Muscle layer of duodenum (tissue), 2 donors: ENCODE data around the gene RCCD1.
"Not testable (repeated sequence)": the region's sequence is repeated elsewhere in the genome, so short reads cannot be mapped to it uniquely, and the experiment has no call there.

Experiments
- H3K27ac ChIP-seq: one replicate; pipeline ENCODE4 v1.7.0; 2013; ENCODE audit warnings: mild to moderate bottlenecking, low read length
- H3K27me3 ChIP-seq: one replicate; pipeline ENCODE4 v1.7.0; 2013; ENCODE audit warnings: low read depth, mild to moderate bottlenecking, control low read depth, low read length
- H3K36me3 ChIP-seq, 2 donors: one replicate each; pipeline ENCODE4 v1.7.0; 2013; ENCODE audit warnings: low read length in 2 of 2, control low read depth in 1 of 2, mild to moderate bottlenecking in 1 of 2; ENCODE audit not compliant: insufficient read depth in 2 of 2, control insufficient read depth in 1 of 2
- H3K4me1 ChIP-seq, 2 donors: one replicate each; pipeline ENCODE4 v1.7.0; 2013; ENCODE audit warnings: low read length in 2 of 2, mild to moderate bottlenecking in 2 of 2, control low read depth in 1 of 2, moderate library complexity in 1 of 2; ENCODE audit not compliant: insufficient read depth in 2 of 2, control insufficient read depth in 1 of 2
- H3K4me3 ChIP-seq, 2 donors: one replicate each; pipeline ENCODE4 v1.7.0; 2013; ENCODE audit warnings: low read length in 2 of 2, low read depth in 1 of 2, mild to moderate bottlenecking in 1 of 2
- H3K9me3 ChIP-seq, 2 donors: one replicate each; pipeline ENCODE4 v1.7.0; 2013; ENCODE audit warnings: low read length in 2 of 2, control low read depth in 1 of 2, mild to moderate bottlenecking in 1 of 2; ENCODE audit not compliant: control insufficient read depth in 1 of 2
- donor health status: healthy.

Gene RCCD1

GRCh38 chr15:90954712-90955623, at the start of gene RCCD1:
Gene RCCD1 (plus strand): TSS chr15:90954884. CDS start chr15:90956735, 1,851 bp downstream.
- peaks cover 27 to 40% of the 10 kb centered on the region in 2 donors for H3K36me3 ChIP-seq
- H3K9me3 ChIP-seq: no peaks in the 10 kb centered on the region
- peak within 1 kb of the TSS; percentile 81 to 88 for H3K4me3 ChIP-seq
- peaks cover 7 to 26% of the 10 kb centered on the region in 2 donors for H3K4me1 ChIP-seq
- H3K27me3 ChIP-seq: no peaks in the 10 kb centered on the region
- H3K27ac ChIP-seq: peak within 1 kb of the TSS; percentile 94

GRCh38 chr15:90905306-90906180, 49.1 kb upstream of the RCCD1 start:
- Histone ChIP-seq H3K27ac (no peak overlapping the region), H3K27me3 (no peaks in the 10 kb centered on the region), H3K4me3 (no peak overlapping the region), H3K9me3 (no peaks in the 10 kb centered on the region), H3K4me1 (peaks cover 11 to 14% of the 10 kb centered on the region in 2 donors), H3K36me3 (peaks cover 34 to 52% of the 10 kb centered on the region in 2 donors)

GRCh38 chr15:90906181-90906849, 48.4 kb upstream of the RCCD1 start:
- Histone ChIP-seq H3K27ac (no peak overlapping the region), H3K9me3 (no peaks in the 10 kb centered on the region), H3K36me3 (peaks cover 41 to 60% of the 10 kb centered on the region in 2 donors), H3K27me3 (no peaks in the 10 kb centered on the region), H3K4me1 (peaks cover 11 to 14% of the 10 kb centered on the region in 2 donors), H3K4me3 (no peak overlapping the region)

- Histone ChIP-seq H3K4me3 (no peak overlapping the region), H3K4me1 (peaks cover 8 to 11% of the 10 kb centered on the region in 2 donors), H3K9me3 (no peaks in the 10 kb centered on the region), H3K36me3 (peaks cover 49 to 69% of the 10 kb centered on the region in 2 donors), H3K27ac (no peak overlapping the region), H3K27me3 (no peaks in the 10 kb centered on the region)
Observed at GRCh38 chr15:90907051-90907660, 47.5 kb upstream of the RCCD1 start.

GRCh38 chr15:90907838-90908507, 46.7 kb upstream of the RCCD1 start:
- Histone ChIP-seq H3K27me3 (no peaks in the 10 kb centered on the region), H3K4me1 (peaks cover 8 to 11% of the 10 kb centered on the region in 2 donors), H3K27ac (no peak overlapping the region), H3K9me3 (no peaks in the 10 kb centered on the region), H3K4me3 (no peak overlapping the region), H3K36me3 (peaks cover 57 to 77% of the 10 kb centered on the region in 2 donors)

GRCh38 chr15:90909449-90909848, 45.2 kb upstream of the RCCD1 start:
- H3K4me1 ChIP-seq, H3K9me3 ChIP-seq, H3K4me3 ChIP-seq, H3K27ac ChIP-seq, H3K27me3 ChIP-seq: not testable (repeated sequence)
- peaks cover 67 to 91% of the 10 kb centered on the region in 2 donors for H3K36me3 ChIP-seq

- Histone ChIP-seq H3K4me1 (peaks cover 0 to 4% of the 10 kb centered on the region in 2 donors), H3K4me3 (no peak overlapping the region), H3K27me3 (no peaks in the 10 kb centered on the region), H3K9me3 (no peaks in the 10 kb centered on the region), H3K36me3 (peaks cover 70 to 97% of the 10 kb centered on the region in 2 donors), H3K27ac (no peak overlapping the region)
Observed at GRCh38 chr15:90909976-90910375, 44.7 kb upstream of the RCCD1 start.

- Histone ChIP-seq H3K36me3 (peaks cover 72 to 96% of the 10 kb centered on the region in 2 donors), H3K27ac (no peak overlapping the region), H3K27me3 (no peaks in the 10 kb centered on the region), H3K4me3 (no peak overlapping the region), H3K4me1 (peaks cover 0 to 4% of the 10 kb centered on the region in 2 donors), H3K9me3 (no peaks in the 10 kb centered on the region)
Observed at GRCh38 chr15:90910441-90911301, 44.0 kb upstream of the RCCD1 start.

- Histone ChIP-seq H3K27ac (no peak overlapping the region), H3K36me3 (peaks cover 68 to 96% of the 10 kb centered on the region in 2 donors), H3K4me3 (no peak overlapping the region), H3K4me1 (peaks cover 0 to 4% of the 10 kb centered on the region in 2 donors), H3K9me3 (no peaks in the 10 kb centered on the region), H3K27me3 (no peaks in the 10 kb centered on the region)
Observed at GRCh38 chr15:90911302-90911623, 43.4 kb upstream of the RCCD1 start.
